ENCODE results near the gene NUDCD2. TPM values are rescaled to one million over a fixed set of nuclear protein-coding genes. Genes with fewer than 3 reads are reported as not detected.

NUDCD2 gene
- total and polyA plus RNA-seq, 2 donors (not counting 3 experiments of a cell fraction or from before 2014, with no cell fraction given) = 3.9 to 50.3 TPM

DNA sequence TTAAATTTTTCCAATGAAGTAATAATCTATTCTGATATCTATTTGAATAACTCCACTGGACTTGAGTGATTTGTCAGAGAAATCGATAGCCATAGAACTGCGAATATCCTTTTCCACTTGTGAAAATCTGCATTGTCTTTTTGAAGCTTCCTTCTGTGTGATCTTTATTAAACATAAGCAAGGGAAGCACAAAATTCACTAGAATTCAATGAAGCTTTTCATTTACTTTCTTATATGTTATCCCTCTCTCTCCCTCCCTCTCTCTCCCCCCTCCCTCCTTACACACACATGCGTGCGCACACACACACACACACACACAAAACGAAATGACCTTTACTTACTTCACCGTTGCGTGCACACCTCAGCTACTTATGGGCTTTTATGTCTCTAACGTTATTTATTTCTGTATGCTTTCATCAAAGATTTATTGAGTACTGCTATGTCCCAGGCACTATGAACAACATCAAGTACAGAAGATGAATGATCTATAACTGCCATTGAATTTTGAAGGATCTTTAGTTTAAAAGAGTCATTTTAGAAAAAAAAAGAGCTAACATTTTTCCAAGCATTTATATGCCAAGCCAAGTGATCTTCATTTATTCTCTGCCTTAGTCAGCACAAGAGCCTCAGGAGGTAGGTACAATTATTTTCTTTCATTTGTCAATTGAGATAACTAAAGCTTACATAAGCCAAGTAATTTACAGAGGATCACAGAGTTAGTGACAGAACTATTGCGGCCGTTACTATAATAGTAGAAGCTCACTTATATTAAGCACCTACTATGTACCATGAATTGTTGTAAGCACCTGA lies 55.3 kb downstream of the NUDCD2 start:
- Histone ChIP-seq H3K4me2 (ENCODE audit: insufficient read depth, low read length) (no peak overlapping the region), H3K27ac (ENCODE audit: insufficient read depth, low read depth, low read length) (no peak overlapping the region), H3K4me3 (replicated peaks in 1 of 3; ENCODE audit: insufficient read depth in 1 of 3, low read depth in 1 of 3, low read length in 3 of 3) (no peak overlapping the region), H3K9me1 (replicated peaks; ENCODE audit: control insufficient read depth, extremely low read depth, insufficient read depth, low read length) (no peaks in the 10 kb centered on the region), H3K36me3 (ENCODE audit: control insufficient read depth in 2 of 2, extremely low read depth in 1 of 2, insufficient read depth in 2 of 2, low read length in 2 of 2) (no peaks in the 10 kb centered on the region), H4K20me1 (replicated peaks; ENCODE audit: control insufficient read depth, extremely low read depth, insufficient read depth, low read length) (no peaks in the 10 kb centered on the region), H3K27me3 (ENCODE audit: control insufficient read depth in 2 of 2, insufficient read depth in 2 of 2, low read length in 2 of 2) (no peaks in the 10 kb centered on the region), H3K4me1 (ENCODE audit: control insufficient read depth, extremely low read depth, insufficient read depth, low read length) (no peaks in the 10 kb centered on the region), H3K79me2 (ENCODE audit: control insufficient read depth, insufficient read depth, low read length) (no peaks in the 10 kb centered on the region), H3K9ac (replicated peaks; ENCODE audit: extremely low read depth, insufficient read depth, low read length) (no peak overlapping the region), H2AFZ (ENCODE audit: low read depth, low read length) (no peak overlapping the region), H3K9me3 (replicated peaks; ENCODE audit: control insufficient read depth, insufficient read depth, low read length) (no peaks in the 10 kb centered on the region)
- POLR2A ChIA-PET = no interaction called here
- FAIRE-seq (no peak), DNase-seq (ENCODE audit: low read depth, low spot score) (no peak)
- TF ChIP-seq MYC (IDR thresholded peaks at IDR 0.05; ENCODE audit: low read depth, low read length) (no peak), EZH2 (IDR thresholded peaks at IDR 0.05; ENCODE audit: borderline replicate concordance, low read depth, low read length, severe bottlenecking) (no peak), POLR2AphosphoS5 (IDR thresholded peaks at IDR 0.05; ENCODE audit: insufficient read depth, low read depth, low read length) (no peak), POLR2A (IDR thresholded peaks at IDR 0.05; ENCODE audit: low read depth, low read length) (no peak), GATA2 (IDR thresholded peaks at IDR 0.05; ENCODE audit: insufficient read depth, insufficient read length, low read depth, low read length) (no peak), JUN (IDR thresholded peaks at IDR 0.05; ENCODE audit: borderline replicate concordance, insufficient read depth, insufficient read length, low read depth) (no peak), FOS (IDR thresholded peaks at IDR 0.05; ENCODE audit: borderline replicate concordance, insufficient read depth, low read length) (no peak)
- TF ChIP-seq, protein P1, sequence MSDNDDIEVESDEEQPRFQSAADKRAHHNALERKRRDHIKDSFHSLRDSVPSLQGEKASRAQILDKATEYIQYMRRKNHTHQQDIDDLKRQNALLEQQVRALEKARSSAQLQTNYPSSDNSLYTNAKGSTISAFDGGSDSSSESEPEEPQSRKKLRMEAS (IDR thresholded peaks at IDR 0.05; ENCODE audit: insufficient read depth, insufficient read length) = no peak
- TF ChIP-seq, protein P2, sequence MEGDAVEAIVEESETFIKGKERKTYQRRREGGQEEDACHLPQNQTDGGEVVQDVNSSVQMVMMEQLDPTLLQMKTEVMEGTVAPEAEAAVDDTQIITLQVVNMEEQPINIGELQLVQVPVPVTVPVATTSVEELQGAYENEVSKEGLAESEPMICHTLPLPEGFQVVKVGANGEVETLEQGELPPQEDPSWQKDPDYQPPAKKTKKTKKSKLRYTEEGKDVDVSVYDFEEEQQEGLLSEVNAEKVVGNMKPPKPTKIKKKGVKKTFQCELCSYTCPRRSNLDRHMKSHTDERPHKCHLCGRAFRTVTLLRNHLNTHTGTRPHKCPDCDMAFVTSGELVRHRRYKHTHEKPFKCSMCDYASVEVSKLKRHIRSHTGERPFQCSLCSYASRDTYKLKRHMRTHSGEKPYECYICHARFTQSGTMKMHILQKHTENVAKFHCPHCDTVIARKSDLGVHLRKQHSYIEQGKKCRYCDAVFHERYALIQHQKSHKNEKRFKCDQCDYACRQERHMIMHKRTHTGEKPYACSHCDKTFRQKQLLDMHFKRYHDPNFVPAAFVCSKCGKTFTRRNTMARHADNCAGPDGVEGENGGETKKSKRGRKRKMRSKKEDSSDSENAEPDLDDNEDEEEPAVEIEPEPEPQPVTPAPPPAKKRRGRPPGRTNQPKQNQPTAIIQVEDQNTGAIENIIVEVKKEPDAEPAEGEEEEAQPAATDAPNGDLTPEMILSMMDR (IDR thresholded peaks at IDR 0.05; ENCODE audit: extremely low read depth in 1 of 2, insufficient read depth in 1 of 2, low read depth in 1 of 2, low read length in 2 of 2) = no peak
- CTCF ChIA-PET = interaction anchor here (0.7 to 2.6 kb wide), 4 partner anchors 8 to 1860 kb away, joined by 3 to 8 read pairs (median 4); no protein-coding TSS in a partner anchor
- dilution Hi-C loops (cut with MboI; ENCODE audit: extremely low pct_ligation_motif_present, low sequenced_read_pairs) (no loop called here), intact Hi-C loops (cut with micrococcal nuclease) (loop anchor here (5.0 kb wide), 1 partner anchor 57 kb away; no protein-coding TSS in a partner anchor)
- no TSS peak for BruUV-seq (replicated peaks)

Measured in endothelial cell of umbilical vein (primary cell).